ENCODE results near the gene ABCA4.

- no peak for TF ChIP-seq EZH2 (IDR thresholded peaks at IDR 0.05; ENCODE audit: borderline replicate concordance)
- TF ChIP-seq CTCF (IDR thresholded peaks at IDR 0.05; ENCODE audit: poor library complexity), result no peak
- TF ChIP-seq EZH2phosphoT487 (IDR thresholded peaks at IDR 0.05; ENCODE audit: low read depth, severe bottlenecking, unreplicated experiment), result no peak
Observed at GRCh38 chr1:94037392-94038229, 83.3 kb downstream of the ABCA4 start.
